NCI-H524 (cell line): ENCODE data around the gene WAC.

ENCODE experiments used
- DNase-seq, 2 experiments: peaks; one replicate each; lab custom pipeline; 2025; lab: John Stamatoyannopoulos, UW

The WAC gene

DNA sequence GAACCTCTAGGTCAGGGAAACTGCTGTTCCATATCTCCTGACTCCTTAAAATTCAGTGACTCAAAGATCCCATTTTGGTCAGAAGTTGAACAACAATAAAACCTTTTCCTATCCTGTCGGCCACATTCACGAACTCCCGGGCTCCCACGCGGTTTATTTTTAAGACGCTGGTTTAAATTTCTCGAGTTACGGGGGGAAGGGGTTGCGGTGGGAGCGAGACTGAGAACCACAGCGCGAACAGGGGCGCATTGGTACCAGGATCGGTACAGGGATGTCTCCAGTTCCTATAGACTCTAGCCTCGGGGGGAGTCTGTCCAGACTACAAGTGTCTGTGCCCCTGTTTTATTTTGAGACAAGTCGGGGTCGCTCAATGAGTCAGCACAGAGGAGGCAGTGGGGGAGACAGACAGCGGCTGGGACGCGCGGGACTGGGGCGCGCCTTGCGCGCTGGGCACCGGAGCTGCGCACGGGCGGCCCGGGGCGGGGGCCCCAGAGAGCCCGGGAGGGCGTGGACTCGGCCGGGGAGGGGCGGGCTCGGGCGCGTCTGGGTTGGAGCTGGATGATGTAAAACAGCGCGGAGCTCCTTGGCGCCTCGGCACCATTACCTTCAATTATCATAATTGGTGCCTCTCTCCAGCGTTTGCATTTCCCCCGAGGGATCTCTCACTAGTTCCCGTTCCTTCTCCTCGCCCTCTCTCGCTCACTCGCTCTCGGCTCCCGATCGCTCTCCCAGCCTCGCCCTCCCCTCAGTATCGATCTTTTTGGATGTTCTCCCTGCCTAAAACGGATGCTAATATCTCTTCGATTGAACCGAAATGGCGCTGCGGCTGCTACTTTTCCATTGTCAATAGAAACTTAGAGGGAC is 135.7 kb downstream of the WAC start:
- peak; percentile 11 to 12 for DNase-seq

DNA sequence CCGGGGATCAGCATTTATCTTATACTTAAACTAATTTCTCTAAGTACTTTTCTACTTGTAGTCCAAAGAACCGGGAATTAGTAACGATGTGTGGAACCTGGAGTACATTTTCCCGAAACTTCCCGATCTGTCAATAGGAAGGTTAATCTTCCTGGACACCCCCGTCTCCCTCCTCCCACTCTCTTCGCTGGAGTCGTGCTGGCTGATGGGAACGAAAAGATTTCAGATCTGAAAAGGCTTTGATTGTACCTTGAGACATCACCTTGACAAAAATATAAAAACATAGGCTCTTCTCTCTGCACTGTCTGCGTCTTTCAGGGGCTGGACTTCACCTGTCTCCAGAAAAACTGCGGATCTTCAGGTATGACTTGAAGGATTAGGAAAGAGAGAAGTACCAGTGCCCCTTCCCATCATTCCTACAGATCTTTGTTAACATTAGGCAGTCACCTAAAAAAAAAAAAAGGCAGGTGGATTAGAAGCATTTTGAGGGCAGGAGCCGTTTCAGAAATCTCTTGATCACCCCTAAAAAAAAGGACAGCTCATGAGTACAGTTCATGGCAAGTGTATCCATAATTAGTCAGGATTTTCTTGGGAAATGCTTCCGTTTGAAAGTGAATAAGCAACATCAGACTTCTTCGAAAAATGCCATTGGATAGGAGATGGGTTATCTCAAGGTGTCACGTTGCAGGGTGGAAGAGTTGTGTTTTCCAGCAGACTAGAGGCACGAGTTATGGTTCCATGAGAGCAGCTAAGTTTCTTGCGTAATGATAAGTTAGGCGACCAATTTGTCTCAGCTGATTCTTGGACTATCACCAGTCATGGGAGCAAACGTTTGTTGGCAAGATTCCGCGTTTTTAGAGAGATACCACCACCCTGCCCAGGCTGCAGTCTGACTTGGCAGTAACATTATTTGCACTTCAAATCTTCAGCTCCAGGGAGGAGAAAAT is 136.6 kb downstream of the WAC start:
- no peak for DNase-seq
